ENCODE data around the gene CETN2.
"Not testable (repeated sequence)": the region's sequence is repeated elsewhere in the genome, so short reads cannot be mapped to it uniquely, and the experiment has no call there.

The CETN2 gene

GRCh38 chrX:152832520-152832919 is 2.0 kb upstream of the CETN2 start:
- no peak for DNase-seq (ENCODE audit: low read depth)

DNA sequence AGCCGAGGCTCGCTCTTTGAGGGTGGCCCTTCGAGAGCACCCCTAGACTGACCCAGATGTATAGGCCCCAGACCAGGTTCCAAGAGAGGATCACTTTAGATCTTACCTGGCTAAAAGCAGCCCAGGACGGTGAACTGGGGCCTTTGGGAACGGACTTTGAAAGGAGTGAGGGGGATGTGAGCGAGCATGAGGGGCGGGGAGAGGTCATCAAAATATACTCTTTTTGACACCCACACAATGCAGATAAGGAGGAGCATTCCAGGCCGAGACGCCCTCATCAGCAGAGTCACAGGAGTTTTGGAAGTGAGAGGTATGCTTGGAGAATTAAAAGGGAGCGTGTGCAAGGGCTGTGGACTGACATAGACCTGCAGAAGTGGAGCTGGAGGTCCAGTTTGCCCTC is 834 bp upstream of the CETN2 start:
- no peak for DNase-seq (ENCODE audit: low read depth)

DNA sequence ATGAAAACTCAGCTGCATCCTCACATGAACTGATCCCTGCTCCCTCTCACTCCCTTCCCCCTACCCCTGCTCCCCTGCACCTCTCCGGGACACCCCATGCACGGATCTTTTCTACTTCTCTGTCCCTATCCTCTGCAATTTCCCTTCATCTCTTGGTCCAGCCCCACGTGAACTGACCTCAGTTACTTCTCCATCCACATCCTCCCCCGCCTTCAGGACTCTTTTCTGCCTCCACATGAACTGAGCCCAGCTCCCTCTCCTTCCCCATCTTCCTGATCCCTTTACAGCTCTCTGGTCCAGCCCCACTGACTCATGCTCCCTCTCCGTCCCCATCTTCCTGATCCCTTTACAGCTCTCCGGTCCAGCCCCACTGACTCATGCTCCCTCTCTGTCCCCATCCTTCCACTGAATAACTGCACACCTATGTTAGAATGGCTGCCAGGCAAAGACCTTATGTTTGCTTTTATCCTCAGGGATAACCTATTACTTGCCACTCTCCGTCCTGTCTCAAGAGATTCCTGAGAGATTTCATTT is 5.6 kb downstream of the CETN2 start:
- no peak for DNase-seq (ENCODE audit: low read depth)

DNA sequence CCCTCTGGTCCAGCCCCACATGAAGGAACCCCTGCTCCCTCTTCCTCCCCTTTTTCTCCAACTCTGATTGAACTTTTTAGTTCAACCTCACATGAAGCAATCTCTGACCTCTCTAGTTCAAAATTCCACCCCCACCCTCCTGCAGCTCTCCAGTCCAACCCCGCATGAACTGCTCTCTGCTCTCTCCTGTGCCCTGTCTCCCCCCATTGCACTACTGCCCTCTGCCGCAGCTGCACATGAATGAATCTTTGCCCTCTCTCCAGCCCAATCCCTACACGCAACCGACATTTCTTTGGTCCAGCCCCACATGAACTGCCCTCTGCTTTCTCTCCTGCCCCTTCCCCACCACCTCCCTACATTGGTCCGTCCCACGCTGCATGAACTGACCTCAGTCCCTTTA is 6.9 kb downstream of the CETN2 start:
- DNase-seq (ENCODE audit: low read depth) = no peak

DNA sequence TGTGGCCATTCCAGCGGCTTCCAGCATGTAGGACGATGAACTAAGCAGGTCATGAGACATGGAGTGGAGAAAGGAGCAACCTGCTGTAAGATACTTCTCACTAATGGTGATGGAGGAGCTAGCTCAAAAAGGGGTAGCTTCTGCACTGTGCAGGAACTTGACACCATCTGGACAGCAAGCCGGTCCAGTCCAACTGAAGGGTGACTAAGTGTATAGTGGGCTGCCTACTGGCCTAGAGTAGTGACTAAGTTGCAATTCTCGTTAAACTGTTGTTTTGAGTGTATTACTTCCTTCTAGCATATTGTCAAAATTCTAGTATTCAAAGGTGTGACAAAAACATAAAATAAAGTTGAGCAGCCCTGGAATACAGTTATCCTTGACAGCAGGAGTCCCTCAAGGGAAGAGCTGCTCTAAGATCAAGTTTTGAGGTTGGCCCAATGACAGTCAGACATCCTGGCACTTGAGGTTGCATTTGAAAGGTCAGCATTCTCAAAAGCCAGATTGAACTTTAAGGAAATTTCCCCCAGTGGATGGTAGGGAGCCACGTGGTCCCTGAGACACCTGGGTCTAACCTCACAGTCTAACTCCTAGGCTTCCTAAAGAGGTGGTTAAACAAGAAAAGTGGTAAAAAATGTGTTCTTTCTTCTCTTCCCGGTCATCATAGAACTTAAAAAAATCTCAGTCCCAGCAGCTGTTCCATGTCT is 8.0 kb downstream of the CETN2 start:
- no peak for DNase-seq (ENCODE audit: low read depth)

DNA sequence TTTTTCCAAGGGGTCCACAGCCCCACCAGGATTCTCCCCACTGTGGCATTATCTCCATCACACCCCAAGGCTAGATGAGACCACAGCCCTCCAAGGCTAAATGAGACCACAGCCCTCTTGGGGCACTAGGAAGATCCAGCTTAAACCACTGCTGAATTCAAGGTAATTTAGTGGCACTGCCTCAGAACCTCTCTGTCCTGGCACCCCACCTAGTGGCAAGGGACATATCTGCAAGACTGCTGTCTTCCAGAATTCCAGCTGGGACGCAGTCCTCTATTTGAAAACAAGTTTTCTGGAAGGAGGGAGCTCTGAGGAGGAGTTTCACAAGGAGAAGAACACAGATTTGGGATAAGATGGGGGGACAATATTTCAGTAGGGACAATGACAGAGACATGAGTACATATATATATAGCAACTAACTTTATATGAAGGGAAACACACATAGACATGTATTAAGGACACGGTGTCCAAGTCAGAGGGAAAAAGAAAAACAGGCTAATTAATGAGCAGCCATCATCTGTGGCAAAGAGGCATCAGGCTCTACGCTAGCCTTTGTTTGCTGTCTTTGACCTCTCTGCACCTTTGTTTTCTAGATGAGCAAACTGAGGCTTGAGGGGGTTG is 9.3 kb downstream of the CETN2 start:
- no peak for DNase-seq (ENCODE audit: low read depth)

DNA sequence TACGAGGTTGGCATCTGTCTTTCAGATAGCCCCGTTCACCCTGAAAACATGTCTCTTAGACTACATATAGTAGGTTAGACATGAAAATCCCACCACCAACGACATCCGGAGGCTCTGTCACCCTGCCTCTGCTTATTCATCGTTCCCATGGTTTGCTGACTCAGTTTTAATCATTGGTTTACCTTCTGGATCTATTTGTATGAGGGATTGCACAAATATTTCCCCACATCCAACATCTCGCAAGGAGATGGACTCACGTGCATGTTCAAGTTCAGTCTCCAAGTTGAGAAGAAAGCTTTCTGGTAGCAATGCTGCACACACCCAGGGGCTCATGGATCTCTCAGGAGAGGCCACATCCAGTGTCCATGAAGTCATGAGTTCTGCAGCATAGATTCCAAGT is 10.8 kb downstream of the CETN2 start:
- no peak for DNase-seq (ENCODE audit: low read depth)

DNA sequence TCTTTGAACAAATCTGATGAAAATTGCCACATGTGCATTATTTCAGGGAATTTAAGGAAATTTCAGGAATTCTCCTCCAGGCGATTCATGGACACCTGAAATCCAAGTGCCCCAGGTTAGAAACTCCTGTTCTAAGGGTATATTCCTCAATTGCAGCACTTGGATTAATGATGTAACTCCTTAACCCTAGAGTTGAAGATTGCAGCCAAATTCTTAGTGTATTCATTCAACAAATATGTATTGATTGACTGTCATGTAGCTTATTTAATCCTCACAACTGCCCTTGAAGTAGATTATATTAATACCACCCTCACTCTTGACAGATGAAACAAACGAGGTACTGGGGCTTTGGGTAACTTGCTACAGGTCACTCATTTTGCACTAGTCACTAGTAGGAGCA is 11.3 kb downstream of the CETN2 start:
- no peak for DNase-seq (ENCODE audit: low read depth)

DNA sequence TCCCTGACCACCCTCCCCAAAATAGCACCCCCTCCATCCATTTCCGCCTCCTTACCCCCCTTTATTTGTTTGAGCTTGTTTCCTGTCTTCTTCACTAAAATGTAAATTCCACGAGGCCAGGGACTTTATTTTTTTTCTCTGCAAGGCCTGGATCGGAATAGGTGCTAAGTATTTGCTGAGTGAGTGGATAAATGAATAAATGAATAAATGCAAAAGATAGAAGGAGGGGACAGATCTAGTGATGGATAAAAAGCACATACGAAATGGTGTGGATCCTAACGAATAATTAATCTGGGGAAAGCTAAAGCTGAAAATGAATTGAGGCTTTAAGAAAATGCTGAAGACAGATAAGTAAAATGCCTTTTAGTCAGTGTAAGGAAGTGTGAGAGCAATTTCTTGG is 12.2 kb downstream of the CETN2 start:
- no peak for DNase-seq (ENCODE audit: low read depth)

- DNase-seq (ENCODE audit: low read depth) = no peak
These were observed 13.3 kb downstream of the CETN2 start for GRCh38 chrX:152817078-152817764.

- DNase-seq (ENCODE audit: low read depth) = no peak
These were observed 16.5 kb downstream of the CETN2 start for GRCh38 chrX:152814048-152814447.

DNA sequence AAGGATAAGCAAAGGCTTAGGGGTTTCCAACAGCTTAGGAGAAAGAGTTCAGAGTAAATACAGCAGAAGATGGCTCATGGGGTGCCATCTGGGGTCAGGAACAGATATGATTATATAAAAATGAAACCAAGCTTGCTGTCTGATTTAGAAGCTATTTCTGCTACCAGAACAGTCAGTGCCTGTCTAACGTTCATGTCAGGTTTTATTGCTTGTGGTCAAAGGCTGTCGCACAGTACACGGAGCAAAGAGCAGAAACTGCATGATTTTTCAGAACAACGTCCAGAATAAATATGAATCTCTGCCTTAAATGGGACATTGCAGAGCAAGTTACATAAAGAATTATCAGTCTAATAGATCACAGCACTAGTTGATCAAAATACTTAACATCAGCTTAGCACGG is 17.4 kb downstream of the CETN2 start:
- no peak for DNase-seq (ENCODE audit: low read depth)

DNA sequence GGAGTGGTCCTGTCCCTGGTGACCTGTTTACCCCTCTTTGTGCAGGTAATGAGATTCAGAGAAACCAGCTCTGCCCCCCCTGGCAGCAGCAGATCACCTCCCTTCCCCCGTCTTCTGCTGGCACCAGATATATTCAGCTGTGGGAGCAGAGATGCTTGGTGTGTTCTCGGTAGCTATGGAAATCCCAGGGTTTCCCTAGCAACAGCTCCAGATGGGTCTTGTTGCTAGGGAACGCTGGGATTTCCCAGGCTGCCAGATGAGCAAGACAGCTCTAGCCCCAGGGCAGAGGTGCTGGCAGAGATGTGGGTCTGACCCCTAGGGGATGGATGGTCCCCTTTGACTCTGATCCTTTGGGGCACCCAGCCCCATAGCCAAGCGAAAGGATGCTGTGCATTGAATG is 20.2 kb downstream of the CETN2 start:
- DNase-seq (ENCODE audit: low read depth) = no peak

DNA sequence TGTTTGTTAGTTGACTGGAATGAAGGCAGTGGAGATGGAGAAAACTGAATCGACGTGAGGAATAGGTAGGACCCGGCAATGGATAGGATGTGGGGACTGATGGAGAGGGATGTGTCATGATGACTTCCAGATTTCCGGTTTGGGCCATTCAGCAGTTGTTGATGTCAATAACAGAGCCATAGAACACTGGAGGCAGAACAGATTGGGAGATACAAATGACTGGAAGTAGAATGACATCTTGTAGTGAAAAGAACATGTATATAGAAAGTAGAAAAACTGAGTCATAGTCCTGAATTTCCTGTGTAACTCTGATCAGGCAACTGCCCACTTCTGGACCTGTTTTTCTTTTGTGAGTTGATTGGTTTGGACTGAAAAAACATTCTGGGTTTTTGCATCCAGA is 24.5 kb downstream of the CETN2 start:
- DNase-seq (ENCODE audit: low read depth) = no peak

DNA sequence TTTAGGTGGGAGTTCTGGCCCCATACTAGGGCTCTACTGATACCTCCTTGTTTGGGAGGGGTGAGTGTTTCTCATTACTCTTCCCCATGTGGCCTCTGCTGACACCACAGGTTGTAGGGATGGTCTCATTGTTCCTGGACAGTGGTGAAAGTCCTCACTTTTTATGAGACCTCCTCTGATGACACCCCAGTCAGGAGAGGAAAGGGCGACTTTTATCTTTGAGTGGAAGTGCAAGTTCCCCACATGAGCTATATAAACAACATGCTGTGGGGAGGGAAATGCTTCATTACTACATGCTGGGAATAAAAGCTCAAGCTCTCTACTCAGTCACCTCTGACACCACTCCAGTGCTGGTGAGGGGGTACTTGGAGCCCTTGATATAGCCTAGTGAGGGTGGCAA is 31.6 kb downstream of the CETN2 start:
- no peak for DNase-seq (ENCODE audit: low read depth)

- DNase-seq (ENCODE audit: low read depth) = not testable (repeated sequence)
These were observed 43.5 kb downstream of the CETN2 start for GRCh38 chrX:152787062-152787461.
